Measurements from ENCODE around the gene GLB1L2. TPM values are rescaled to one million over a fixed set of nuclear protein-coding genes. Genes with fewer than 3 reads are reported as not detected.

Gene GLB1L2
- total and polyA plus RNA-seq, 12 donors, result 0.11 to 0.72 (median 0.30) TPM

DNA sequence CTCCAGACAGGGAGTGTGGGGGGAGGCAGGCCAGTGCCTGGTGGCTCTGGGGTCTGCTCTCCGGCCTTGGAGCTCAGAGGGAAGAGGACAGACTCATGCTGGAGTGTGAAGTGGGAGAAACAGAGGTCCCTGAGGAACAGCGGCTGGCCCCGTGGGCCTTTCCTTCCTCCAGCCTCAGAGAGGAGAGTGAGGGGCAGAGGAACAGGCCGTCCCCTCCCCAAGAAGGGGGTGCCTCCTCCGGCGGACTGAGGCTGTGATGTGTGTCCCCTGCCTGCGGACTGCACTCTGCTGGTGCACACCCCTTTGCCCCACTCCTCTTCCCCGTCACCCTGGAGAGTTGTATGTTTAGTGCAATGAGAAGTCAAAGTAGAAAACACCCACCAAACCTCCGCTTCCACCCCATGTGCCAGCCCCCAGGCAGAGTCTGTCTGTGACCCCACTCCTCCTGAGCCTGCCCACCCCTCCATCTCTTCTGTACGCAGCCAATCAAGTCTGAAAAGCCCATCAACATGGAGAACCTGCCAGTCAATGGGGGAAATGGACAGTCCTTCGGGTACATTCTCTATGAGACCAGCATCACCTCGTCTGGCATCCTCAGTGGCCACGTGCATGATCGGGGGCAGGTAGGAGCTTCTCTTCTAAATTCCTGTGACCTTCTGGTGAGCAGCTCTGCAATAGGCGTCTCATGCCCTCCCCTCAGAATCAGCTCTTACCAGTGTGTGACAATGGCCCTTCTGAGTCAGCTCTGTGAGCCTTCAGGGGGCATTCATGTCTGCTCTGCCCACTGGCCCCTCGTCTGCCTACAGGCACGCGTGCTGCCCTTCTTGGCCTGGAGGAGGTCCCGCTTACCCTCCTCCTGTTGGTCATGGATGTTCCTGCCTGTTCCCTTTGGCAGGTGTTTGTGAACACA, 39.0 kb downstream of the GLB1L2 start:
- DNase-seq (no peak), ATAC-seq (no peak)
- intact Hi-C loops (cut with DNase I), result no loop called here
- H3K9me3 ChIP-seq, result no peaks in the 10 kb centered on the region
- H3K27ac ChIP-seq, result no peak overlapping the region
- H3K36me3 ChIP-seq, result no peaks in the 10 kb centered on the region
- WGBS, 2 donors, result 81 to 88% methylated on average over 19 of the region's 19 CpGs
- peaks cover 0 to 22% (median 5%) of the 10 kb centered on the region in 7 donors for H3K27me3 ChIP-seq
- TF ChIP-seq, protein P1, sequence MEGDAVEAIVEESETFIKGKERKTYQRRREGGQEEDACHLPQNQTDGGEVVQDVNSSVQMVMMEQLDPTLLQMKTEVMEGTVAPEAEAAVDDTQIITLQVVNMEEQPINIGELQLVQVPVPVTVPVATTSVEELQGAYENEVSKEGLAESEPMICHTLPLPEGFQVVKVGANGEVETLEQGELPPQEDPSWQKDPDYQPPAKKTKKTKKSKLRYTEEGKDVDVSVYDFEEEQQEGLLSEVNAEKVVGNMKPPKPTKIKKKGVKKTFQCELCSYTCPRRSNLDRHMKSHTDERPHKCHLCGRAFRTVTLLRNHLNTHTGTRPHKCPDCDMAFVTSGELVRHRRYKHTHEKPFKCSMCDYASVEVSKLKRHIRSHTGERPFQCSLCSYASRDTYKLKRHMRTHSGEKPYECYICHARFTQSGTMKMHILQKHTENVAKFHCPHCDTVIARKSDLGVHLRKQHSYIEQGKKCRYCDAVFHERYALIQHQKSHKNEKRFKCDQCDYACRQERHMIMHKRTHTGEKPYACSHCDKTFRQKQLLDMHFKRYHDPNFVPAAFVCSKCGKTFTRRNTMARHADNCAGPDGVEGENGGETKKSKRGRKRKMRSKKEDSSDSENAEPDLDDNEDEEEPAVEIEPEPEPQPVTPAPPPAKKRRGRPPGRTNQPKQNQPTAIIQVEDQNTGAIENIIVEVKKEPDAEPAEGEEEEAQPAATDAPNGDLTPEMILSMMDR (IDR thresholded peaks at IDR 0.05), result no peak
- H3K4me1 ChIP-seq, result no peaks in the 10 kb centered on the region
- H3K4me3 ChIP-seq, result no peak overlapping the region

DNA sequence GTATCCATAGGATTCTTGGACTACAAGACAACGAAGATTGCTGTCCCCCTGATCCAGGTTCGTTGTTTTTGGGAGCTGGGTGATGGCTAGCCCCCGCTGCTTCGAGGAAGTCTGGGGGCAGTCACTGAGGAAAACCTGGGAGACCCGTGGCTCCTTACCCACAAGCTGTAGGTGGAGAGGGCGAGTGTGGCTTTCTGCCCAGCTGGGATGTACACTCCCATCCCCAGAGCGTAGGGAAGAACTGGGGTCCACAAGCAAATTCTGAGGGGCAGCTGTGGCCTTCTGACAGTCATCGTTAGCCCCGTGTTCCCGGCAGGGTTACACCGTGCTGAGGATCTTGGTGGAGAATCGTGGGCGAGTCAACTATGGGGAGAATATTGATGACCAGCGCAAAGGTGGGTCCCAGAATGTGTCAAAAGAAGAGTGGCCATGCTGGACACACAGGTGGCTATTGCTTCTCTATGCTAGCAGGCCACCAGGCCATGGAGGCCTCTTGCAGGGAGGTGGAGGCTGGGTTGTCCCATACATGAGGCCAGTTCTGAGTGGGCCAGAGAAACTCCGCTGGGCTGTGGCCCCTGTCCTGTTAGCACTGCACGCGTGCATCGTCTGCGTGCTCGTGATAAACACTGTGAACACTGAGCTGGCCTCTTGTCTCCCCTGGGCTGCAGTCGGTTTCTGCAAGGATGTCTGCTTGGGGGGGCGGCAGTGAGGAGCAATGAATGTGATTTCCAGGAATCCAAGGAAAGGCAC, 39.8 kb downstream of the GLB1L2 start:
- no peak overlapping the region for H3K4me3 ChIP-seq
- intact Hi-C loops (cut with DNase I), result no loop called here
- TF ChIP-seq, protein P1 (IDR thresholded peaks at IDR 0.05), result no peak
- H3K9me3 ChIP-seq, result no peaks in the 10 kb centered on the region
- H3K36me3 ChIP-seq, result no peaks in the 10 kb centered on the region
- no peaks in the 10 kb centered on the region for H3K4me1 ChIP-seq
- H3K27me3 ChIP-seq, result peaks cover 0 to 22% (median 5%) of the 10 kb centered on the region in 7 donors
- ATAC-seq (no peak), DNase-seq (no peak)
- H3K27ac ChIP-seq, result no peak overlapping the region
- WGBS, 2 donors, result 87 to 92% methylated on average over 22 of the region's 22 CpGs

DNA sequence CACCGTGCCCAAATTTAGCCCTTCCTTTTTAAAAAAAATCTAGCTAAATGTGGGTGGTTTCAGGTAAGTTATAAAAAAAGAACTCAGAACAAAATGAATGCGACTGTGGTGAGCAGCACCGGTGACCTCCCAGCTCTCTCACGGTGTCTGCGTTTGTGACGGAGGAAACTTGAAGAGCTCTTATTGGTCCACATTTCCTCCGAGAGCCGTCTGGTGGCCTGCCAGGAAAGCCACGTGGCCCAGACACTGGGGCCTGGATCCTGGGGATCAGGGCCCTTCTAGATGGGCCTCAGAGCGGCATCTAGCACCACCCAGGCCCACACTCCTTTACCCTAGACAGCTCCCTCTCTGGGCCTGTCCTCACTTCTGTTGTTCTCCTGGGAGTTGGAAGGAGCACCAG, 40.7 kb downstream of the GLB1L2 start:
- H3K4me1 ChIP-seq, result no peaks in the 10 kb centered on the region
- DNase-seq, result no peak
- intact Hi-C loops (cut with DNase I), result no loop called here
- no peaks in the 10 kb centered on the region for H3K36me3 ChIP-seq
- no peak overlapping the region for H3K27ac ChIP-seq
- H3K9me3 ChIP-seq, result no peaks in the 10 kb centered on the region
- H3K27me3 ChIP-seq, result peaks cover 0 to 22% (median 5%) of the 10 kb centered on the region in 7 donors
- whole genome bisulfite sequencing, 2 donors, result 75 to 79% methylated on average over 10 of the region's 10 CpGs
- no peak for ATAC-seq
- TF ChIP-seq, protein P1 (IDR thresholded peaks at IDR 0.05), result no peak
- no peak overlapping the region for H3K4me3 ChIP-seq

DNA sequence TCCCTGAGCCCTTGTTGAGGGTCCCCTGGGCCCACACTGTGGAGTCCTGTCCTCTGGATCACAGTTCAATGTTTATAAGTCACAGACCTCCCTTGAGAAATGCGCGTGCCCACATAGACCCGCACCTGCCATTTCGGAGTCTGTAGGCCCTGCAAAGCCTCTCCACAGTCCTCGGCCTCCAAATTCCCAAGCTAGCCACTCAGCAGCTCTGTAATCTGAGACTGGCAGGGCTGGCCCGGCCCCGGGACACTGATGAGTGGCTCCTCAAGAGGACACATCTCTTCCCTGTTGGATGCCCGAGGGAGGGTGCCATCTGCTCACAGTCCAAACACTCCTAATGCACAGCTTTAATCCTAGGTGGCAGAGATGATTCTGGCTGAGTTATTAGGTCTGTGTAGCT, 41.2 kb downstream of the GLB1L2 start:
- Histone ChIP-seq H3K4me3 (no peak overlapping the region), H3K36me3 (no peaks in the 10 kb centered on the region), H3K9me3 (no peaks in the 10 kb centered on the region), H3K27me3 (peaks cover 0 to 26% (median 5%) of the 10 kb centered on the region in 7 donors), H3K4me1 (no peaks in the 10 kb centered on the region), H3K27ac (no peak overlapping the region)
- no peak for DNase-seq
- no peak for ATAC-seq
- 69 to 82% methylated on average over 8 of the region's 8 CpGs for WGBS, 2 donors
- TF ChIP-seq, protein P1 (IDR thresholded peaks at IDR 0.05), result no peak
- intact Hi-C loops (cut with DNase I), result no loop called here

Measured in heart right ventricle (tissue), 16 donors.